ENCODE data around the gene PDCD1LG2. TPM values are rescaled to one million over a fixed set of nuclear protein-coding genes. Genes with fewer than 3 reads are reported as not detected.

The PDCD1LG2 gene
- total RNA-seq, 1 experiment from 2014 or later = not detected

- no peak for TF ChIP-seq CTCF (IDR thresholded peaks at IDR 0.05; ENCODE audit: unreplicated experiment)
- H3K9me3 Mint-ChIP-seq (ENCODE audit: low read depth, unreplicated experiment) = no peaks in the 10 kb centered on the region
- H3K27me3 Mint-ChIP-seq (ENCODE audit: unreplicated experiment) = no peaks in the 10 kb centered on the region
- BruUV-seq (replicated peaks) = no TSS peak
- intact Hi-C loops (cut with micrococcal nuclease; ENCODE audit: unreplicated experiment) = no loop called here
- no peaks in the 10 kb centered on the region for H3K36me3 Mint-ChIP-seq (ENCODE audit: insufficient read depth, unreplicated experiment)
- no peak overlapping the region for H3K27ac Mint-ChIP-seq (ENCODE audit: unreplicated experiment)
- no peak overlapping the region for H3K4me3 Mint-ChIP-seq (ENCODE audit: low read depth, unreplicated experiment)
- CTCF ChIA-PET = no interaction called here
- no peak for DNase-seq
- H3K4me1 Mint-ChIP-seq (ENCODE audit: low read depth, unreplicated experiment) = peaks cover 7% of the 10 kb centered on the region
These were observed 101.2 kb downstream of the PDCD1LG2 start for GRCh38 chr9:5611321-5612184.

- no peak for TF ChIP-seq CTCF (IDR thresholded peaks at IDR 0.05; ENCODE audit: unreplicated experiment)
- no TSS peak for BruUV-seq (replicated peaks)
- intact Hi-C loops (cut with micrococcal nuclease; ENCODE audit: unreplicated experiment) = no loop called here
- CTCF ChIA-PET = no interaction called here
- H3K9me3 Mint-ChIP-seq (ENCODE audit: low read depth, unreplicated experiment) = no peaks in the 10 kb centered on the region
- no peak overlapping the region for H3K27ac Mint-ChIP-seq (ENCODE audit: unreplicated experiment)
- H3K4me1 Mint-ChIP-seq (ENCODE audit: low read depth, unreplicated experiment) = peaks cover 7% of the 10 kb centered on the region
- DNase-seq = no peak
- H3K4me3 Mint-ChIP-seq (ENCODE audit: low read depth, unreplicated experiment) = no peak overlapping the region
- no peaks in the 10 kb centered on the region for H3K27me3 Mint-ChIP-seq (ENCODE audit: unreplicated experiment)
- H3K36me3 Mint-ChIP-seq (ENCODE audit: insufficient read depth, unreplicated experiment) = no peaks in the 10 kb centered on the region
These were observed 101.8 kb downstream of the PDCD1LG2 start for GRCh38 chr9:5612185-5612530.

DNA sequence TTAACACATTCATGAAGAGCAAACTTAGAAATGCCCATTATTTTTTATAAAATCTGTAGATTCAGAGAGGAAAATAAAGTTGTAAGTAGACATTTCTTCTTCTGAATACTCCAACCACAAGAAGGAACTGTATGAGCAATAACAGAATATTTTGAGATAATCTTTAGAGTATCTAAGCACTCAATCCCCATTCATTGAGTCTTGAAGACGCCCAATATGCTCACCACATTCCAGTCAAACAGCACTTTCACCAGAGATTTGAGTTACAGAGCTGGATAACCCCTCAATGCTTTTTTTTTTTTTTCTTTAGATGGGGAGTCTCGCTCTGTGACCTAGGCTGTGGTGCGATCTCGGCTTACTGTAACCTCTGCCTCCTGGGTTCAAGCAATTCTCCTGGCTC, 103.9 kb downstream of the PDCD1LG2 start:
- TF ChIP-seq CTCF (IDR thresholded peaks at IDR 0.05; ENCODE audit: unreplicated experiment) = no peak
- H3K27ac Mint-ChIP-seq (ENCODE audit: unreplicated experiment) = no peak overlapping the region
- intact Hi-C loops (cut with micrococcal nuclease; ENCODE audit: unreplicated experiment) = no loop called here
- CTCF ChIA-PET = no interaction called here
- H3K4me3 Mint-ChIP-seq (ENCODE audit: low read depth, unreplicated experiment) = no peak overlapping the region
- no peak for DNase-seq
- no peaks in the 10 kb centered on the region for H3K4me1 Mint-ChIP-seq (ENCODE audit: low read depth, unreplicated experiment)
- H3K36me3 Mint-ChIP-seq (ENCODE audit: insufficient read depth, unreplicated experiment) = no peaks in the 10 kb centered on the region
- no peaks in the 10 kb centered on the region for H3K27me3 Mint-ChIP-seq (ENCODE audit: unreplicated experiment)
- BruUV-seq (replicated peaks) = no TSS peak
- H3K9me3 Mint-ChIP-seq (ENCODE audit: low read depth, unreplicated experiment) = no peaks in the 10 kb centered on the region

- Mint-ChIP-seq H3K27me3 (ENCODE audit: unreplicated experiment) (no peaks in the 10 kb centered on the region), H3K36me3 (ENCODE audit: insufficient read depth, unreplicated experiment) (no peaks in the 10 kb centered on the region), H3K27ac (ENCODE audit: unreplicated experiment) (no peak overlapping the region), H3K4me3 (ENCODE audit: low read depth, unreplicated experiment) (no peak overlapping the region), H3K4me1 (ENCODE audit: low read depth, unreplicated experiment) (no peaks in the 10 kb centered on the region), H3K9me3 (ENCODE audit: low read depth, unreplicated experiment) (no peaks in the 10 kb centered on the region)
- no peak for DNase-seq
- no peak for TF ChIP-seq CTCF (IDR thresholded peaks at IDR 0.05; ENCODE audit: unreplicated experiment)
- CTCF ChIA-PET = no interaction called here
- no TSS peak for BruUV-seq (replicated peaks)
- intact Hi-C loops (cut with micrococcal nuclease; ENCODE audit: unreplicated experiment) = no loop called here
These were observed 104.7 kb downstream of the PDCD1LG2 start for GRCh38 chr9:5614985-5615384.
